Fibroblast of pulmonary artery (primary cell): ENCODE results near the gene MRPL36.

Experiments used
- DNase-seq: peaks from one replicate; pipeline ENCODE4 v3.0.0-alpha.2; 2010; ENCODE audit warnings: low read depth
- H3K4me3 ChIP-seq: replicated peaks from 2 replicates; pipeline ENCODE4 v1.5.1; 2011; ENCODE audit warnings: low read depth, mild to moderate bottlenecking, control low read depth, low read length, moderate library complexity
- TF ChIP-seq, protein P1 (sequence below): IDR thresholded peaks from 2 replicates; pipeline ENCODE4 v1.5.1; 2011; ENCODE audit warnings: mild to moderate bottlenecking, control low read depth, low read length, inconsistent platforms; ENCODE audit errors: missing control alignments

MRPL36 gene

DNA sequence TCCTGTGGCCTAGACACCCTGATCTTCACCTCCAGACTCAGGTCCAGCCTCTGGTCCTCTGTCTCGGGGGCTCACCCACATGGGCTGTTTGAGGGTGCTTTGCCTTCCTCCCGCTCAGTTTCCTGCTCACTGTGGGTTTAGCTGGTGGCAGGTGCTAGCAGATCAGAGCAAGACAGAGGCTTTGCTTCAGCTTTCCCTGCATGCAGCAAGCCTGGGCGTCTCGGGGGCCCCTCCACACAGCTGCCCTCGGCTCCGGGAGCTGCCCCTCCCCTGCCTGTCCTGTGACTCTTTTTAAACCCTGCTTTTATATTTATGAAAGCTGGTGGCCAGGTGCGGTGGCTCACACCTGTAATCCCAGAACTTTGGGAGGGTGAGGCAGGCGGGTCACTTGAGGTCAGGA, 14.6 kb downstream of the MRPL36 start:
- TF ChIP-seq, protein P1, sequence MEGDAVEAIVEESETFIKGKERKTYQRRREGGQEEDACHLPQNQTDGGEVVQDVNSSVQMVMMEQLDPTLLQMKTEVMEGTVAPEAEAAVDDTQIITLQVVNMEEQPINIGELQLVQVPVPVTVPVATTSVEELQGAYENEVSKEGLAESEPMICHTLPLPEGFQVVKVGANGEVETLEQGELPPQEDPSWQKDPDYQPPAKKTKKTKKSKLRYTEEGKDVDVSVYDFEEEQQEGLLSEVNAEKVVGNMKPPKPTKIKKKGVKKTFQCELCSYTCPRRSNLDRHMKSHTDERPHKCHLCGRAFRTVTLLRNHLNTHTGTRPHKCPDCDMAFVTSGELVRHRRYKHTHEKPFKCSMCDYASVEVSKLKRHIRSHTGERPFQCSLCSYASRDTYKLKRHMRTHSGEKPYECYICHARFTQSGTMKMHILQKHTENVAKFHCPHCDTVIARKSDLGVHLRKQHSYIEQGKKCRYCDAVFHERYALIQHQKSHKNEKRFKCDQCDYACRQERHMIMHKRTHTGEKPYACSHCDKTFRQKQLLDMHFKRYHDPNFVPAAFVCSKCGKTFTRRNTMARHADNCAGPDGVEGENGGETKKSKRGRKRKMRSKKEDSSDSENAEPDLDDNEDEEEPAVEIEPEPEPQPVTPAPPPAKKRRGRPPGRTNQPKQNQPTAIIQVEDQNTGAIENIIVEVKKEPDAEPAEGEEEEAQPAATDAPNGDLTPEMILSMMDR = no peak
- DNase-seq = no peak
- no peak overlapping the region for H3K4me3 ChIP-seq

DNA sequence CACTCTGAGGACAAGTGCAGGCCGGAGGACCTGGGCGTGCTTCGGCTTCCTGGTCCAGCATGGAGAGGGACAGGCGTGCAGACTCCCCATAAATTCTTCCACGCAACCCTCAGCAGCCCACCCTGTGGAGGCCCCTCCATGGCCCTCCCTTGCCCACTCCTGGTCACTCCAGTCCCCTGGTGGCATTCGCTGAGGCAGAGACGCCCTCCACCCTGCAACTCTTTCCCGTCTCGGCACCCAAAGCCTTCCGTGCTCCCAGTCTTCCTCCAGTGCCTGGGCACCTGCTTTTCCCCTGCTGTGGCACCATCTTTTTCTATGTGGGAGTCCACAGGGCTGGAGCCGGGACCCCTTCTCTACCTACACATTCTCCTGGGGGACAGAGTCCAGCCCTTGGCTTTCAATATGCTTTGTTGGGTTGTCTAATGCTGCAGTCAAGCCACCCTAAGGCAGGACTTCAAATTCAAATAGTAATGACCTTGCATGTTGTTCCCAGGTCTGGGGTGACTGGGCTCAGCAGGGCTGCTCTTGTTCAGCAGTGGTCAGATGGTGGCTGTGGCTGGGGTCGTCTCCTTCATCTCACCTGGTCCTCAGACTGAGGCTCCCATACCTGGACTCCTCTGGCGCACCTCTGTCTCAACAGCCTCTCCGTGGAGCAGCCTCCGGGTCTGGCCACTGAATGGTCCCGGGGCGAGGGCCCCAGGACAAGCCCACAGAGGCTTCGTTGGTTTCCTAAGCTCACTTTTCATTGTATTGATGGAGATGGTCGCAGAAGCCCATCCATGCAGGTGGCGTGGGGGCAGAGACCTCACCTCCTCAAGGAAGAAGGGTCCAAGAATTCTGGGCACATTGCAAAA, 15.2 kb downstream of the MRPL36 start:
- no peak for DNase-seq
- H3K4me3 ChIP-seq = no peak overlapping the region
- TF ChIP-seq, protein P1 = no peak

DNA sequence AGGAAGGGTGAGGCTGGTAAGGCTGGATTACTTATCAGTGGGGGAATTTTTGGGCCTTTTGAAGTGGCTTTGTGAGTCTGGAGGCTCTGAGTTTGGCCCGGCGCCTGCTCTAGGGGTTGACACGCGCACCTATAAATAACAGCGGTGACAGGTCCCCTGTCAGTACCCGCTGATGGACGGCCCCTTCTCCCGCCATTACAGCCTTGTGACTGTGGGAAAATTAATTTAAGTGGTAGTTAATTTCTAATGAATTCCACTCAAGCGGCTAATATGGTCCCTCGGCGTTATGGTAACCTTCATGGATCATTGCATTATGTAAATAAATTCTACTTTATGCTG, 16.5 kb downstream of the MRPL36 start:
- no peak for DNase-seq
- TF ChIP-seq, protein P1 = no peak
- no peak overlapping the region for H3K4me3 ChIP-seq

DNA sequence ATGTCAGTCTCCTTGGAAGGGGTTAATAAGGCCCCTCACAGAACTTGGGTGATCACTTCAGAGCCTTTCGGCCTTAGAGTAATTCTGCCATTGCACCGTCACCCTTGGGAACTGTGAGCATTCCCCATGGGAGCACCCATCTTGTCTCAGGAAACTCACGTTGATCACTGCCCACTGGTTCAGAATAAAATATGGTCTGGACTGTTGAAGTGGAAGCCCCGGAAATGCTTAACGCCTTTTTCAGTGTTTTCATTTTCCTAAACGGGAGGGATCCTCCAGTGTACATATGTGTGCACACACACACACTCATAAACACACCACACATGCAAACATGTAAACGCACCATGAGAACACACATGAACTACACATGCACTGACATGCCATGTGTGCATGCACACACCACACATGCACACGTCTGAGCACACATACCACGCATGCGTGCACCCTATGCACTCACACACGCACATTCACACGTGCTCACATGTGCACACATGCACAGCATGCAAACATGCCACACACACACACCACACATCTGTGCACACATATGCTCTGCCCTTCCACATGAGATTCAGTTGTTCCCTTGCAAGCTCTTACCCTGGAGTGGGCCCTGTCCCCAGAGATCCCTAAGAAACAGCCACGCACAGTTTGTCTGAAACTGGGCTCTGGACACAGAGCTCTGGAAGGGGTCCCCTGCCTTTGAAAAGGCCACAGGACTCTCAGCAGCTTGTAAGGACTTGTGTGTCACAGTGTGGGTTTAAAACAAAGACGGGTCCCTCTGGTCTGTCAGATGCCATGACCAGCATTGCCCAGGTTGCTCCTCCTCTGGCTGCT, 17.0 kb downstream of the MRPL36 start:
- TF ChIP-seq, protein P1 = no peak
- DNase-seq = no peak
- no peak overlapping the region for H3K4me3 ChIP-seq

DNA sequence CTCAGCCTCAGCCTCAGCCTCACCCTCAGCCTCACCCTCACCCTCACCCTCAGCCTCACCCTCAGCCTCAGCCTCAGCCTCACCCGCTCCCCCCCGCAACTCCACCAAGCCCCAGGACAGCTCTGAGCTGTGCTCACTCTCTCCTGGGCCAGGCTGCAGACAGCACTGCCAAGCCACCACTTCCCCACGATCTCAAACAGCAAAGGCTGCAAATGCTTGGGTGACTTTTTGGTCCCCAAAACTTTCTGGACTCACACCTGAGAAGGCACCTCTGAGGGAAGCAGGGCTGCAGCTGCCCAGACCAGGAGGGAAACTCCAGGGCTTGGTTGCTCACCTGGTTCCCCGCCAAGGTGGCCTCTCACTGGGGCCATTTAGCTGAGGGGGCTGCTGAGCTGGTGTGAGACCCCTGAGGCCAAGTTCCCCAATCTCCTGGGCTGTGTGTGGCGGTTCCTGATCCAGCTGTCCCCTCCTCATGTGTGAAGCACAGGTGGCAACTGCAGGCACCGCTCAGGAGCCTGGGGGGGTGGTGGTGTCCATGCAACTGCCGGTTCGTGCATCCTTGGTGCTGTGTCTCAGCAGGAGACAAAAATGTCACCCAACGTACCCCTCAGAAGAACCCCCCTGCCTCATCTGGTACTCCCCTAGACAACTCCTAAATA, 17.8 kb downstream of the MRPL36 start:
- no peak for DNase-seq
- no peak overlapping the region for H3K4me3 ChIP-seq
- TF ChIP-seq, protein P1 = no peak

DNA sequence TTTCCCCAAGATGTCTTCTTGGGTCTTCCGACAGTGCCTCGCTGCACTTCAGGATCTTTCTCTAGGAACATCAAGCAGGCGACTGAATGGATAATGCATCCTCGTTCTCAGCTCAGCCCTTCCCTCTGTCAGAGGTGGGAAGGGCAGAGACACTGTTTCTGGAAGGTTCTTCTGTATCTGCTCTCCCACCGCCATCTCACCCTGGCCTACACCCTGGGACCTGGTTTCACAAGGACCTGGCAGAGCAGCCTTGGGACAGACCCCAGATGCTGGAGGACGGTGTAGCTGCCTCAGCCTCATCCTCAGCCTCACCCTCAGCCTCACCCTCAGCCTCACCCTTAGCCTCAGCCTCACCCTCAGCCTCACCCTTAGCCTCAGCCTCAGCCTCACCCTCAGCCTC, 18.5 kb downstream of the MRPL36 start:
- H3K4me3 ChIP-seq = no peak overlapping the region
- TF ChIP-seq, protein P1 = no peak
- no peak for DNase-seq
